ENCODE data around the gene C8G.

Gene C8G

GRCh38 chr9:136968333-136969127 lies 23.5 kb downstream of the C8G start:
- no peak for DNase-seq (ENCODE audit: low spot score)

DNA sequence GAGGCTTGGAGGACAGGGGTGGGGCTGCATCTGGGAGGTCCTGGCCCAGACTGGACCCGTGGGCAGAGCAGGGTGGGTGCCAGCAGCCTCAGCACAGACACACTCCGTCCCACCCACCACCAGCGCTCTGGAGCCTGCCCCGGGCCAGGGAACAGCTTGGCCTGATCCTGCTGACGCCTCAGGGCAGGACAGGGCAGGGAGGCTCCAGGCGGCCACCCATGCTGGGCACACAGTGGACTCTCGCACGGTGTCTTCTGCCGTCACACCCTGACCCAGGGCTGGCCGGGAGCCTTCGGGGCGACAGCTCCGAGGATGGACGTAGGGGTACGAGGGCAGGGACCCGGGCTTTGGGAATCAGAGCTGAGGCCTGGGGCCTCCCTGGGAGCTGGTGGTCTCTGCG lies 24.1 kb downstream of the C8G start:
- no peak for DNase-seq (ENCODE audit: low spot score)

- no peak for DNase-seq (ENCODE audit: low spot score)
Observed at GRCh38 chr9:136969774-136970173, 24.7 kb downstream of the C8G start.

- no peak for DNase-seq (ENCODE audit: low spot score)
Observed at GRCh38 chr9:136970361-136970760, 25.3 kb downstream of the C8G start.

DNA sequence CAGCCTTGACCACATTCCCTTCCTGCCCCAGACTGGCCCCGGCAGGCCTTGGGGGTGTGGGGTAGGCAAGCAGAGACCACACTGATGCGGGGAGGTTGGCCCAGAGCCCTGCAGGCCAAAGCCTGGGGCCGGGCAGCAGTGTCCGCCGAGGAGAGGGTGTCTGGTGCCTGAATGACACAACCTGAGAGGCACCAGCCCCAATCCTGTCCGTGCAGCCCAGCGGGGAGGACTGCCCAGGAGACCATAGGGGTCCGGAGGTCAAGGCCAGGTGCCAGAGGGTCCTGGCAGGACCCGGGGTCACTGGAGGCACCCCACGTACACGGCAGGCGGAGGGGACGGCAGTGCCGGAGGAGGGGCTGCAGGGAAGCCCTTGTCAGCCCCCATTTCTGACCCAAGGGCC lies 26.7 kb downstream of the C8G start:
- no peak for DNase-seq (ENCODE audit: low spot score)

- no peak for DNase-seq (ENCODE audit: low spot score)
Observed at GRCh38 chr9:136972335-136972734, 27.3 kb downstream of the C8G start.

GRCh38 chr9:136972743-136973142 lies 27.7 kb downstream of the C8G start:
- no peak for DNase-seq (ENCODE audit: low spot score)

DNA sequence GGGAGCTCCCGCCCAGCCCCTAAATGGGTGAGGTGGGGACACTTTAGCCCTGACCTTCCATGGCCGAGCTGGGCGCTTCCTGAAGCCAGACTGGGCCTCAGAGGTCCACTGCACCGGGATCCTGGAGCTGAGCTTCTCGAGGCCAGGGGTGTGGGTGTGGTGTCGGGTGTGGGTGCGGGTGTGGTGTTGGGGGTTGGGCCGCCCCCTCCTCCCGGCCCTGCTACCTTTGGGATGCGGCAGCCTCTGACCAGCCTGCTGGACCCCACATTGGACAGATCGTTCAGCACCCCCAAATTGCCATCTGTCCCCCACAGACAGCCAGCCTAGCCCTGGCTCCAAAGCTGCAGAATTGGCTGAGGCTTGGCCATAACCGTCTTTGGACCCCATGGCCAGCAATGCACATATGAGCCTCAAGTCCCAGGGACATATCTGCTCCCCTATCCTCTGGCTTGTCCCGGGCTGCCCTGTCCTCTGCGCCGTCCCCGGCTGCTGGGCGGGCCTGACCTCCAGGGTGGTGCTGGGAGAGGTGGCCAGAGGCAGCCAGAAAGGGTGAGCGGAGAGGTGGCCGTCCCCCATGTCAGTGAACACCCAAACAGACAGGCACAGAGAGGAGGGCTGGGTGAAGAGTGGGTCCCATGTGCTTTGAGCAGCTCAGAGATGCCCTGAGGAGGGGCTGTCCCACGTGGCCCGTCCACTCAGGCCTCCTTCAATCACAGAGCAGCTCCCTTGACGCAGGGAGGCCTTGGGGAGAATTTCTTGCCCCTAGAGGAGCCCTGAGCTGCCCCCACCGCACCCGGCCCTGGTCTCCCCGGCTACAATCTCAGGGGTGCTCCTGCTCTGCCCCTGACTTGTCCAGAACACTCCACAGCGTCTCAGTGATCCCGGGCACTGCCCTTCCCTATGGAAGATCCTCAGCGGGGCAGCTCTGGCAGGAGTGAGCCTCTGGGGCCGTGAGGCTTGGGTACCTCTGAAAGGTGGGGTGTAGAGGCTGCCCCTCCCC lies 28.9 kb downstream of the C8G start:
- no peak for DNase-seq (ENCODE audit: low spot score)

- DNase-seq (ENCODE audit: low spot score) = no peak
Observed at GRCh38 chr9:136974817-136975535, 29.9 kb downstream of the C8G start.

DNA sequence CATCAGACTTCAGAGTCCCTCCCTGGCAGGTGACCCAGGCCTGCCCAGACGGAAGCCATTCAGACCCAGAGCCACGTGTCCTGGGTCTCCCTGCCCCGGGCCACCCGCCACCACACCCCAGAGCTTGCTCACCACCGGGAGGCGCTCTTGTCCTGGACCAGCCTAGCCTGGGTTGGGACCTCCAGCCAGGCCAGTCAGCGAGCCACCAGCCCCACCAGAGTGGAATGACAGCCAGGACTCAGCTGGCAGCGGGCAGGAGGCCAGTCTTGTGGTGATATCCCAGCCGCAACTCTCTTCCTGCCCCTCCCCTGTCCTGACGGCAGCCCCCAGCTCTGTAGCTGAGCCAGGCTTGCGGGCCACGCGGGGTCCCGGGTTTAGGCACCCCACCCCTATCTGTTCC lies 30.6 kb downstream of the C8G start:
- no peak for DNase-seq (ENCODE audit: low spot score)

GRCh38 chr9:136977223-136977622 lies 32.2 kb downstream of the C8G start, which contains the start of gene PTGDS:
TSS of gene PTGDS (plus strand) at chr9:136977504. CDS start at chr9:136977579, 75 bp downstream.
- DNase-seq (ENCODE audit: low spot score) = no peak

DNA sequence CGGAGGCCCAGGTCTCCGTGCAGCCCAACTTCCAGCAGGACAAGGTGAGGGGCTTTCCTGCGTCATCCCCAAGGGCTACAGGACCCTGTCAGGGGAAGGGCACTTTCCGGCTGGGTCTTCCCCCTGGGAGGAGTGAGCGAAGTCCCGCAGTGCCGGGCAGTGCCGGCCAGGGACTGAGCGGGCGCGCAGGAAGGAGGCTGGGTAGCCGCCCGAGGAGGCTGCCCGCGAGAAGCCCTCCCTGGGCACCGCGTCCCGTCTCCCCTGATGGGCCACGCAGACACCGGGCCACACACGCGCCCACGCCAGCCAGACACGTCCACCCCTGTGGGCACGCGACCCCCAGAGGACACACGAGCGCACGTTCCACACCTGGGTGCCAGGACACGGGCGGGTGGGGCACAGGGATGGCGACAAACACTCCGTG lies 32.6 kb downstream of the C8G start:
- DNase-seq (ENCODE audit: low spot score) = no peak

DNA sequence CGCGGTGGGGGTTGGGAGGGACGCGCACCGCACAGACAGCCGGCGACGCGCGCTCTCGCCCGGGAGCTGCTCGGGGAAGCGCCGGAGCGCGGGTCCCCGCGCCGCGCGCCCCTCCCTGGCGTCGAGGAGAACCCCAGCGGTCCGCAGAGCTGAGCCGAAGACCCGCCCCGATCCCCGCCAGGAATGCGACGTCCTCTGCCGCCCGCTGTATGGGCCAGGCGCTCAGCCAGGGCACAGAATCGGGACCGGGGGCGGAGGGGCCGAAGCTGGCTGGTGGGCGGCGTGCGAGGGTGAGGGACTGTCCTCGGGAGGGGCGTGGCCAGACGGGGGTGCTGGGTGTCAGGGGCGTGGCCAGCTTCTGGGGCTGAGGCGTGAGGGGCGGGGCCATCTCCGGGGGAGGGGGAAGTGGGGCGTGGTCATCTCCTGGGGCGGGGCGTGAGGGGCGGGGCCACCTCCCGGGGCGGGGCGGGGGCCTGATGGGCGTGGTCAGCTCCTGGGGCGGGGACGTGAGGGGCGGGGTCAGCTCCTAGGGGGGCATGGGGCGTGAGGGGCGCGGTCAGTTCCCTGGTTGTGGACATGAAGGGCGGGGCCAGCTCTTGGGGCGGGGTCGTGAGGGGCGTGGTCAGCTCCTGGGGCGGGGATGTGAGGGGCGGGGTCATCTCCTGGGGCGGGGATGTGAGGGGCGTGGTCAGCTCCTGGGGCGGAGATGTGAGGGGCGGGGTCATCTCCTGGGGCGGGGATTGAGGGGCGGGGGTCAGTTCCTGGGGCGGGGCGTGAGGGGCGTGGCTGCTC lies 33.2 kb downstream of the C8G start:
- DNase-seq (ENCODE audit: low spot score) = peak; percentile 87

DNA sequence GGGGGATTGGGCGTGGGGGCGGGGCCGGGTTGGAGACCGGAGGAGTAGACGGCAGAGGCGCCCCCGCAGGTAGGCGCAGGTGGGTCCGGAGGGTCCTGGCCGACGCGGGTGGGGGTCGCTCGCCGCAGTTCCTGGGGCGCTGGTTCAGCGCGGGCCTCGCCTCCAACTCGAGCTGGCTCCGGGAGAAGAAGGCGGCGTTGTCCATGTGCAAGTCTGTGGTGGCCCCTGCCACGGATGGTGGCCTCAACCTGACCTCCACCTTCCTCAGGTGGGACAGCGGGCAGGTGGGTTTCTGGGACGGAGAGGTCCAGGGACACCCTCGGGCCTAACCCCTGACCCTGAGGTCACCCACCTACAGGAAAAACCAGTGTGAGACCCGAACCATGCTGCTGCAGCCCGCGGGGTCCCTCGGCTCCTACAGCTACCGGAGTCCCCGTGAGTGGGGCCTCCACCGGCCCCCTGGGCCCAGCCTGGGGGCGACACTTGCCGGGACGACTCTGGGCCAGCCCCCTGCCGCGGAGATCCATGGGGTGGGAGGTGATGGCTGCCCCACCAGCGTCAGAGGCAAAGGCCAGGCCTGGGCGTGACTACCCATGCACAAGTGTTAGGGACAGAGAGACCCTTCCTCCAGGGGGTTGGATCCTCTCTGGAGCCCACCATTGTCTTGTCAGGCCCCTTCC lies 34.0 kb downstream of the C8G start:
- DNase-seq (ENCODE audit: low spot score) = no peak

GRCh38 chr9:136979769-136980587 lies 34.9 kb downstream of the C8G start:
- DNase-seq (ENCODE audit: low spot score) = no peak

- DNase-seq (ENCODE audit: low spot score) = no peak
Observed at GRCh38 chr9:136980669-136981478, 35.8 kb downstream of the C8G start.

GRCh38 chr9:136981588-136982231 lies 36.7 kb downstream of the C8G start:
- no peak for DNase-seq (ENCODE audit: low spot score)

- DNase-seq (ENCODE audit: low spot score) = no peak
Observed at GRCh38 chr9:136982232-136983051, 37.4 kb downstream of the C8G start, which contains the start of gene LCNL1. TSS of gene LCNL1 (plus strand) at chr9:136982993. CDS start at chr9:136983587, 594 bp downstream.
